NCI-H2029 (cell line): Measurements from ENCODE around the gene PURB.
"Not testable (repeated sequence)": the region's sequence is repeated elsewhere in the genome, so short reads cannot be mapped to it uniquely, and the experiment has no call there.

ENCODE experiments used
- DNase-seq: peaks from one replicate; lab custom pipeline; 2025; lab: John Stamatoyannopoulos, UW

The PURB gene

DNA sequence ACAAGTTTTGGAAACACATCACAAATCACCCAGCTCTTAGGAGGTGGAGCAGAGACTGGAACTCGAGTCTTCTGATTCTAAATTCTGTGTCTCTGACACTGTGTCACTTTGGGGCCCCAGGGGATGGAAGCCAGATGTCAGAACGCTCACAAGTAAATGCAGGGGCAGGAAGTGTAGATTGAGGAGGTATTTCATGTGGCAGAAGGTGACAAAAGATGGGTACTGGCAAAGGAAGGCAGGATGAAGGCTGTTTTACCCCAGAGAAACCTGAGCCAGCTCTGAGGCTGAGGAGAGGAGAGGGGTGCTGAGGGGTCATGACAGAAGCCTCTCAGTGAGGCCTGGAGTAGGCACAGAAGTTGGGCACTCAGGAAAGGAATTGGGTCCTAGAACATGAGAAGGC lies 6.0 kb upstream of the PURB start:
- no peak for DNase-seq

DNA sequence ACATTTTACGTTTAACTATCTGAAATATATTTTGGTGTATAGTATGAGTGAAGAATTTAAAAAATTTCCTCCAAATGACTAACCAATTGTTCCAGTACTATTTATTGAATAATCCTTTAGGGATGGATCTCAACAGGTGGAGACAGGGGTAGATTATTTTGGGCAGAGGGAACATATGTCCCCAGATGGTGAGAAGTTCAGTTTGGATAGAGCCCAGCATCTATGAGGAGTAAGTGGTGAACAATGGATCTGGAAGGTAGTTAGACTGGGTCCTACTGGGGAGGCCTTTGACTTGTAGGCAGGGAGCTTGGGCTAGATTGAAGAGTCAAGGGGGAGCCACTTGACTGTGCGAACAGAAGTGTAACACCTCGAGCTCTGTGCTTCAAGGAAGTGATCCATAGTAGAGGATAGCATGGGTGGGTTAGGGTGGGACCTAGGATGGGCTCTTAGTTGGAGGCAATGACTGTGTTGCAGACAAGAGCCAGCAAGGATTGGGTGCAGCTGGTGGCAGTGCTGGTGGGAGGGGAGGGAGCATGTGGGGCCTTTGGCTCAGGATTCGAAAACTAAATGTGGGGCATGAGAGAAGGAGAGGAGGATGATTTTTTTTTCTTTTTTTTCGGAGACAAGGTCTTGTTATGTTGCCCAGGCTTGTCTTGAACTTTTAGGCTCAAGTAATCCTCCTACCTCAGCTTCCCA lies 3.9 kb upstream of the PURB start:
- no peak for DNase-seq

DNA sequence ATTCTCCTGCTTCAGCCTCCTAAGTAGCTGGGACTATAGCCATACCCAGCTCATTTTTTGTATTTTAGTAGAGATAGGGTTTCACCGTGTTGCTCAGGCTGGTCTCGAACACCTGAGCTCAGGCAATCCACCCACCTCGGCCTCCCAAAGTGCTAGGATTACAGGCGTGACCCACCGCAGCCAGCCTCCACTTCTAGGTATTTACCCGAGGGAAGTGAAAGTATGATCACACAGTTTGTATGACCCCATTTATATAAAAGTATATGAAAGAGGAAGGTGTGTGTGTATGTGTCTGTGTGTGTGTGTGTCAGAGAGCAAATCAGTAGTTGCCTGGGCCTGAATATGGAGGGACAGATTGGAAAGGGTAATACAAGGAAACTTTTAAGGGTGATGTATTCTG lies 2.0 kb upstream of the PURB start:
- DNase-seq, result no peak

DNA sequence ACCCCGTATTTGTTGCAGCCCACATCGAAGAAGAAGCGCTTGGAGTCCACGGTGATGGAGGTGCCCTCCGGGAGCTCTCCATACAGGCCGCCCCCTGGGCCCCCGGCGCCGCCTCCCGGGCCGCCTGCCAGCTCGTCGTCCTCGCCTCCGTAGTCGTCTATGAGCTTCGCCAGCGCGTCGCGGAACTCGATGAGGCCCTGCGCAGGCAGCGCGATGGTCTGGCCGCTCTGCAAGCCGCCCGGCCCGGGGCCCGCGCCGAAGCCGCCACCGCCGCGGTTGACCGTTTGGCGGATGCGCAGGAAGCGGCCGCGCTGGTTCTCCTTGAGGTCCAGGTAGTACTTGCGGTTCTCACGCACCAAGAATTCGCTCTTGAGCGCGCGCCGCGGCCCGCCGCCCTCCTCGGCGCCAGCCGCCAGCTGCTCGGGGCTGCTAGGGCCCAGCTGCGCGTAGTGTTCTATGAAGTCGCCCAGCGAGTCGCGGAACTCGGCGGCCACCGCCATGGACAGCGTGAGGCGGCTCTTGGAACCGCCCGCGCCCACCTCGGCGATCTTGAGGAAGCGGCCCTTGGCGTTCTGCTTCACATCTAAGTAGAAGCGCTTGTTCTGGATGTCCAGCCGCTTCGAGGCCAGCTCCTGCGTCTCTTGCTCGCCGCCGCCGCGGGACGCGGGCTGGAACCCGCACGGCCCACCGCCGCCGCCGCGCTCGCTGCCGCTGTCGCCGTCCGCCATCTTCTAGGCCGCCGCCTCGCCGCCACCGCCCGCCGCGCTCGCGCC lies 523 bp downstream of the PURB start:
- DNase-seq, result peak; percentile 48

DNA sequence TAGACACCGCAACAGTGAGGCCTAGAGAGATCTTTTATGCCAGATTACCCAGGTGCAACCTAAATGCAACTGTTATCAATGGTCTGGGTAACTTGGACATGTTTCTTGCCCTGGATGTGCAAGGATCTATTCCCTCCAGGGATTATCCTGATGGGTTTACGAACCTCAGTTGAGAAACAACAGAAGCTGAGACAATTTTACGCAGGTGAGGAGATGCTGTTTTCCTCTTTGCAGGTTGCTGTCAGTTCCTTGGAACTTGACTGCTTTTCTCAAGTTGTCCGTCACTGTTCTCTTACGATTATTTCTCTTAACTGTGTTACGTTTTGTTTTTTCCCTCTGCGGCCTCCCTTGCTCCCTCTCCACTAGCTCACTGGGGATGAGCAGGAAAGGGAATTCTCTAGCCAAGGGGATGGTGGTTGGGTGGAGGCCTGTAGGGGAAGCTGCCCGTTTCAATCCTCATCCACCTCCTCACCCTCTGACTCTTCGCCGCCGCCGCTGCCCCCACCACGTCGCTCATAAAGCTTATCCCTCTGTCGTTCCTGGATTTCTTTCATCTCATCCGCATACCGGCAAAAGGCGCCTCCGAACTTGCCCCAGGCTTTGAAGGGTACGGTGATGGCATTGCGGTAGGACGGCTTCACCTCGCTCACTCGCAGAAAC lies 1.2 kb downstream of the PURB start:
- DNase-seq, result no peak

DNA sequence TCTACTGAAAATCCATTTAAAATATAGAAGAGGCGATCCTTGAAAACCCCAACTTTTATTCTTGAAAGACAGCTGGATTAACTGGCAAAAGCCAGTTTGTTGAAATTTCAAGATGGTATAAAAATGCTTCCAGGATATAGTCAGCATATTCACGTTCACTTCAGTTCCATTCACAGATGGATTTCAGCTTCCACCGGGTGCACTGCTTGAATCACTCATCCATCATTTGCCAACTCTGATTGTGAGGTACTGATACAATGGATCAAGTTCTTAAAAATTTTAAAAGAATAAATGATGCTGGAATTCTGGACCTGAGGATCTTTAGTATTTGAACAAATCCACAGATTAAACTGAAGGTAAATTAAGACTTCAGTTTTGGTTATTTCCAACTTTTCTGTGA lies 2.4 kb downstream of the PURB start:
- no peak for DNase-seq

DNA sequence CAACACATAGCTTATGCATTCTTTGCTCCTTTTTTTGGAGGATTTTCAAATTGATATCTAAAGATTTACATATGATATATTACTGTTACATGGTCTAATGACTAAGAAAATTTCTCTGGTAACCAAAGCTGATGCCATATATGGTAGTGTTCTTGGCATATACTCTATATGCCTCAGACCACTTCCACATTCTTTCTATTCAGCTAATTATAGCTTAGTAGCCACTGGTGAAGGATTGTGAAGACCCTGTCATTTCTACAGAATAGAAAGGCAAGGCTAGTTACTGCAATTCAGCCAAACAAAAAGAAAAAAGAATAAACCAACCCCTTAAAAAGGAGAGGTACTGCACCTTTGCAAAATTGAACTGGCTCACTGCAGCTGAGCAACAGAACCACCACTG lies 3.7 kb downstream of the PURB start:
- peak; percentile 10 for DNase-seq

DNA sequence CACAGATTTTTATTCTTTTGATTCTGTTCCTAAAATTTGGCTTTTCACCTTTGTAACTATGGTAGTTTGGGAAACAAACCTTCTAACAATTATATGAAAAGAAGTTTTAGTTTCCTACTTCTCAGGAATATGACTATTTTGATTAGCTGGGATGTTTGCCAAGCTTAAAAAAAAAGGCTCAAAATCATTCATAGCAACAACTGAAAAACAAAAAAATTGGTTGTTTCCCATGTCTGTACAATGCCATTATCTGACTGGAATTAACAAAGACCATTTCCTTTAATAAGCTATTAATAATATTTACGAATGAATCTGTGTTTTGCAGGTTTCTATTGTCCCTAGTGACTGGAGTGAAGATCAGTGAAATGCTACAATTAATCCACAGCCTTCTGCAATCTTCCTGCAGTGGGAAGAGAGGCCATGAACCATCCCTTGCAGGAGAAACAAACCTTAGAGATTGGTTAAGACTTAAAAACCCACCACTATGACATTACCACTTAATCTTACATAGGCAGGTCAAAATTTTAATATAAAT lies 4.2 kb downstream of the PURB start:
- DNase-seq, result no peak

DNA sequence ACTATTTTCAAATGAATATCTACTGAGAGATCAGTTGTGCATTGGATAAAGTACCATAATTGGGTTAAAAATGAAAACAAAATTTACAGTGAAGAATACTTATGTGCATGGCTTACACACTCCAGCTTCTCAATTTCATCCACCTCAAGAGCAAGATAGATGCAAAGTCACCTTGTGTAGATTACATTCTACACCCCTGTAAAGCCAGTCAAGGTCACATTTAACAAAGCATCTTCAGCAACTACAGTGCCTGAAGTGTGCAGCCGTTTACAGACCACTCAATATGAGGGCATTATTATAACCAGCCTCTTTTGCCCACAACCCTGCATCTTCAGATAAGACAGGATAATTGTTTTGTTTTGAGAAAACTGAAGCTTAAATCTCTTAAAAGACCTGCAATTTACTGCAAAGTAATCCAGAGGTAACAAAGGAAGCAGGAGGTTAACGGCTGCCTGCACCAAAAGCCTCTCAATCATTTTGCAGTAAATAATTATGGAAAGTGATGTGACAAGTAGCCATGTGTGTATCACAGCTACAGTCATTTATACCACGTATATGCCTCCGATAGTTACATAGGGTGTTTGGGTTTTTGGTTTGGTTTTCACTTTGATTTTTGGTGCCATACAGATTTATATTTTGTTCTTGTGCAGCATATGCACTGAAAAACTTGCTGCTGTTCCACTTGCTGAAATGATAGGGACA lies 4.9 kb downstream of the PURB start:
- DNase-seq, result no peak

DNA sequence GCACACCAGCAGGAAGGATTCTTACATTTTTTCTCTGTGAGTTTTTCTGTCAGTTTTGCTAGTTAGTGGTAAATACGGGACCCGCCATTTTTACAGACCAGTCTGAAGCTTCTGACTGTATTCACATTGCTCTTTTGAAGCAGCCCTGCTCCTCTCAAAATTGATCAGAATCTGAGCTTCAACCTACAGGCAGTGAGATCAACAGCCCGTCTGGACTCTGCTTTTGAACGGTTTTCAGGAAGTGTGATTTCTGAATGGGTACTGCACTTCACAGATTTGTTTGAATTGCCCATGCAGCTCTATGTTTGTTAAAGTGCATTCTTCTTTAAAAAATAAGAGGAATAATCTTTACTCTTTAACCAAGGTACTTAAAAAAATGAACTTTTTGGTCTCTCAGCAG lies 8.9 kb downstream of the PURB start:
- no peak for DNase-seq

DNA sequence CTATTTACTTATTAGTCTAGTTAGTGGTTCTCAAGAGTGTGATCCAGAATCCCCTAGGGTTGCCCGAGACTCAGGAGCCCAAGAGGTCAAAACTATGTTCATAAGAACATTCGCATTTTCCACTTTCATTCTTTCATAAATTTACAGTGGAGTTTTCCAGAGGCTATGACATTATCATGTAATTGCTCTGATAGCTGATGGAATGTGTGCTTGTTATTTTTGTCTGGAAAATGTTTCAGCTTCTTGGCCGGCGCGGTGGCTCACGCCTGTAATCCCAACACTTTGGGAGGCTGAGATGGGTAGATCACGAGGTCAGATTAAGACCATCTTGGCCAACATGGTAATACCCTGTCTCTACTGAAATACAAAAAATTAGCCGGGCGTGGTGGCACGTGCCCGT lies 10.1 kb downstream of the PURB start:
- DNase-seq, result no peak

DNA sequence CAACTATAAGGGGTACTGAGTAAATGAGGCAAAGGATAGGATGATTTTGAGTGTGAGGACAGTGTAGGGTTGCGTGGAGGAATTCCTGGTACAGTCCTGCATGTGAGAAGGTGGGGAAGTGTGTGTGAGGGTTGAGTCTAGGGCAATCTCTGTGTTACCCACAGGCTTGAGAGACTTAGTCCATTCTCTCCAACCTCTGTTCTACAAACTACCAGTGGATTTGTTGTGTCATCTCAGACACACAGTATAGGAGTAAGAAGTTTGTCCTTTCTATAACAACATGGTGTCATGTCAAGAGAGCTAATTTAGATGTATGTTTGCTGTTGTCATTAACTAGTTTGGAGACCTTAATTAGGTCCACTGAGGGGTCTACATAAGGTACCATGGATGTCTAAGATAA lies 12.5 kb downstream of the PURB start:
- DNase-seq, result no peak

DNA sequence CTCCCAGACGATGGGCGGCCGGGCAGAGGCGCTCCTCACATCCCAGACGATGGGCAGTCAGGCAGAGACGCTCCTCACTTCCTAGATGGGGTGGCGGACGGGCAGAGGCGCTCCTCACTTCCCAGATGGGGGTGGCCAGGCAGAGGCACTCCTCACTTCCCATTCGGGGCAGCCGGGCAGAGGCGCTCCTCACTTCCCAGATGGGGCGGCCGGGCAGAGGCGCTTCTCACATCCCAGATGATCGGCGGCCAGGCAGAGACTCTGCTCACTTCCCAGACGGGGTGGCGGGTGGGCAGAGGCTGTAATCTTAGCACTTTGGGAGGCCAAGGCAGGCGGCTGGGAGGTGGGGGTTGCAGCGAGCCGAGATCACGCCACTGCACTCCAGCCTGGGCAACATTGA lies 13.4 kb downstream of the PURB start:
- not testable (repeated sequence) for DNase-seq

DNA sequence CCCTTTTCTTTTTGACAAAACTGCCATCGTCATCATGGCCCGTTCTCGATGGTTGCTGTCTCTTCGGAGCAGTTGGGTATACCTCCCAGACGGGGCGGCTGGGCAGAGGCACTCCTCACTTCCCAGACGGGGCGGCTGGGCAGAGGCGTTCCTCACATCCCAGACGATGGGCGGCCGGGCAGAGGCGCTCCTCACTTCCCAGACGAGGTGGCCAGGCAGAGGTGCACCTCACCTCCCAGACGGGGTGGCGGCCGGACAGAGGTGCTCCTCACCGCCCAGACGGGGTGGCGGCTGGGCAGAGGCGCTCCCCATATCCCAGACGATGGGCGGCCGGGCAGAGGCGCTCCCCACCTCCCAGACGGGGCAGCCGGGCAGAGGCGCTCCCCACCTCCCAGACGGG lies 14.6 kb downstream of the PURB start:
- DNase-seq, result not testable (repeated sequence)

DNA sequence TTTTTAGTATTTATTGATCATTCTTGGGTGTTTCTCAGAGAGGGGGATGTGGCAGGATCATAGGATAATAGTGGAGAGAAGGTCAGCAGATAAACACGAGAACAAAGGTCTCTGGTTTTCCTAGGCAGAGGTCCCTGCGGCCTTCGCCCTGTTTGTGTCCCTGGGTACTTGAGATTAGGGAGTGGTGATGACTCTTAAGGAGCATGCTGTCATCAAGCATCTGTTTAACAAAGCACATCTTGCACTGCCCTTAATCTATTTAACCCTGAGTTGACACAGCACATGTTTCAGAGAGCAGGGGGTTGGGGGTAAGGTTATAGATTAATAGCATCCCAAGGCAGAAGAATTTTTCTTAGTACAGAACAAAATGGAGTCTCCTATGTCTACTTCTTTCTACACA lies 15.0 kb downstream of the PURB start:
- DNase-seq, result not testable (repeated sequence)

DNA sequence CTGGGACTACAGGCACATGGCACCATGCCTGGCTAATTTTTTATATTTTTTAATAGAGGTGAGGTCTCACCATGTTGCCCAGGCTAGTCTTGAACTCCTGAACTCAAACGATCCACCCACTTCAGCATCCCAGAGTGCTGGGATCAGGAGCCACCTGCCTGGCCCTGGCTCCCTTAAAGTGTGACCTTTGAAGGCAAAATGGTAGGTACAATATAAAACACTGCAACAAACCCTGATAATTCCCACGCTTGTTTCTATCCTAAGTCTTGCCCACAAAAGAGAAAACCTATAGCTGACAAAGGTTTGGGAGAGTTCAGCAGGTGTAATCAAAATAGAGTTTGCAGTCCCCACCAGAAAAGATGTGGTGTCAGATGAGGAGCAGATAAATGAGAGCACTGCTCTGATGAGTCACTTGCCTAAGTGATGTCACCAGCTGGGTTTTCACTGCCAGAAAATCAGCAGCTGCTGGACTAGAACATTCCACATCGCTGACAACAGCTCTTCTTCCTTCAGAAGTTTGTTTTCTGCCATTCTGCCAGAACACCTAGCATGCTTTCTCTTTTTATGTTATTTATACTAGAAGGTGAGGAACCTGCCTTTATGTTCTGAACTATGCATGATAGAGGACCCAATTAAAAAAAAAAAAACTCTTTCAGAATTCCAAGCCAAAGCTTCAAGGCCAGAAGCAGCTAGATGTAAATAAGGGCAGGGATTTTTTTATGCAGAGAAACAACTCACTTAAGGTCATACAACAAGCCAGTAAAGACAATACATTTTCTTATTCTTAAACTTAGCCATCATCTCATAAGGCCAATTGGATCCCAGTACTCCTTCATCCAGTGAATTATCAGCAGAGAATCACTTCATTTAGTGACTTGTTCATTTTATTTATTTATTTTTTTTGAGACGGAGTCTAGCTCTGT lies 18.0 kb downstream of the PURB start:
- DNase-seq, result peak; percentile 27

DNA sequence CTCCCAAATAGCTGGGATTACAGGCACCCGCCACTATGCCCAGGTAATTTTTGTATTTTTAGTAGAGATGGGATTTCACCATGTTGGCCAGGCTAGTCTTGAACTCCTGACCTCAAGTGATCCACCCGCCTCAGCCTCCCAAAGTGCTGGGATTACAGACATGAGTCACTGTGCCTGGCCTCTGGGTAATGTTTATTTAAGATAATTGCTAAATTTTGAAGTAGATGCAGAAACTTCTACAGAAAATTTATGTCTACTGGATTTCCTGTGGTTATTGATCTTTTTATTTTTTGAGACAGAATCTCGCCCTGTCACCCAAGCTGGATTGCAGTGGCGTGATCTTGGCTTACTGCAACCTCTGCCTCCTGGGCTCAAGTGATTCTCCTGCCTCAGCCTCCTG lies 23.4 kb downstream of the PURB start:
- DNase-seq, result not testable (repeated sequence)

DNA sequence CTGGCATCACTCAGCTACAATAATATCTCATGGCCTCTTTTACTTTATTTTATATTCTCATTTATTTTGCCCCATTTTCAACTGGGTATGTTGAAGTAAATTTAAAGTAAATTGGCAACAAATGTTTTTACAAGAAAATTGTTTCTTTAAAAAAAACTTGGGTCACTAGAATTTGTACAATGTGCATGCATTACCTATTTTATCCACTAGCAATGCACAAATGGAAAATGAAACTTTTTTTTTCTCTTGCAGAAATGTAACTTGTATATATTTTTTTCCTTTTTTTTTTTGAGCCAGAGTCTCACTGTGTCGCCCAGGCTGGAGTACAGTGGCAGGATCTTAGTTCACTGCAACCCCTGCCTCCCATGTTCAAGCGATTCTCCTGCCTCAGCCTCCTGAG lies 27.2 kb downstream of the PURB start:
- DNase-seq, result no peak

DNA sequence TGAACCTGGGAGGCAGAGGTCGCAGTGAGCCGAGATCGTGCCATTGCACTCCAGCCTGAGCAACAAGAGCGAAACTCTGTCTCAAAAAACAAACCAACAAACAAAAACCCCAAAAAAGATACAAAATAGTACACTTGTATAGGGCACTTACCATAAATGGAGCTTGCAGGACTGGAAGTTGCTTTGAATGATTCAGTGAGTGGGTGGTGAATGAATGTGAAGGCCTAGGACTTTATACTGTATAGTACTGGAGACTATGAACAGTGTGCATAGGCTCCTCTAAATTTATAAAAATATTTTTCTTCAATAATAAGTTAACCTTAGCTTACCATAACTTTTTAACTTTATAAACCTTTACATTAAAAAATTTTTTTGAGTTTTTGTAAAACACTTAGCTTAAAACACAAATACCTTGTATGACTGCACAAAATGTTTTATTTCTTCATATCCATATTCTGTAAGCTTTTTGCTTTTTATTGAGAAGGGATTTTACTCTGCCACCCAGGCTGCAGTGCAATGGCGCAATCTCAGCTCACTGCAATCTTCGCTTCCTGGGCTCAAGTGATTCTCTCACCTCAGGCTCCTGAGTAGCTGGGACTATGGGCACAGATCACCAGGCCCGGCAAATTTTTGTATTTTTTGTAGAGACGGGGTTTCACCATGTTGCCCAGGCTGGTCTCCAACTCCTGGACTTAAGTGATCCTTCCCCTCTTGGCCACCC lies 30.5 kb downstream of the PURB start:
- DNase-seq, result no peak

DNA sequence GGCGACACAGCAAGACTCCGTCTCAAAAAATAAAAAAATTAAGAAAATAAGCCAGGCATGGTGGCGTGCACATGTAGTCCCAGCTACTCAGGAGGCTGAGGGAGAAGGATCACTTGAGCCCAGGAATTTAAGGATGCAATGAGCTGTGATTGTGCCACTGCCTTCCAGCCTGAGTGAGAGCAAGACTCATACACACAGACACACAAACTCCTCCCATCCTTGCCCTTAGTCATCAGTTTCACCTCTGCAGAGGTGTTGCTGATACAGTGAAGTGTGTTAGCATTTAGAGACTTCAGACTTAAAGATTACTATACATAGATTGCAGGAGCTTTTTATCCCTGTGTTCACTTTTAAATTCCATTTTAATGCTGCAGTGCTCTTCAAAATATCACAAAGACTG lies 31.9 kb downstream of the PURB start:
- no peak for DNase-seq

DNA sequence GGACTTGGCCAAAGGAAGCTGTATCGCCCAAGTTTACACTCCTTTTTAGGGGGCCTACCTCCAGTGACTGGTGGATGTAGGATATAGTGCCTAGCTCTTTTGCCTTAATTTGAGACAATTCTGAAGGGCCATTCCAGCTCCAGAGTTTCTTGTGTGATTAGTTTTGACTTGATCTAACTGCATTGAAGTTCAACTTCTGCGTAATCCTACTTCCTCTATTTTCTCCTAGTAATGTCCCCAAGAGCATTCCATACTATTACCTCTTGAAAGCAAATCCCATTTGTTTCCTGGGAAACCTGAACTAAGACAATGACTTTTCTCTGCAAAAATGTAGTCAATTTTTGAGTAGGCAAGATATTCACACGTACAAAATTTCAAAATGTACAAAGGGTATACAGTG lies 32.7 kb downstream of the PURB start:
- DNase-seq, result no peak
